GM21381 (cell line): ENCODE measurements around the gene IPO11.

Experiments
- ATAC-seq: cut with Tn5 transposase; IDR thresholded peaks from one replicate; pipeline ENCODE4 v1.9.1; 2021; ENCODE audit warnings: mild to moderate bottlenecking, moderate library complexity; ENCODE audit not compliant: unreplicated experiment

The IPO11 gene

DNA sequence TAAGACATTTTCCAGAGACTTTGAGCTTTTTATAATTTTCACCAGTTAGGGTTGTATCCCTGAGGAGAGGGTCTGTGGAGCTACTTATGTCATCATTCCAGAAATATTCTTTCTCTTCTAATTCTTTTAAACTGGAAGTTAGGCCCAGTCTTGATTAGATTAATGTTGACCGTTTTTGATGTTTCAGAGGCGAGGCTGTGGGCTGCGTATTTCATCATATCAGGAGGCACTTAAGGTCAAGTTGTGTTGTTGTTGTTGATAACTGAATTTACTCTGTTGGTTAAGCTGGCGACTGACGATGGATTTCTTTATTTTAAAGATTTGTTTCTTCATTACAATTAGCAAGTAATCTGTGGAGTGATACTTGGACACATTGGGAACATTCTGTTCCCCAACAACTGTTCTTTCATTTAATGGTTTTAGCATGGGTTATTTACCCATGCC is 20.1 kb downstream of the IPO11 start:
- ATAC-seq = no peak

DNA sequence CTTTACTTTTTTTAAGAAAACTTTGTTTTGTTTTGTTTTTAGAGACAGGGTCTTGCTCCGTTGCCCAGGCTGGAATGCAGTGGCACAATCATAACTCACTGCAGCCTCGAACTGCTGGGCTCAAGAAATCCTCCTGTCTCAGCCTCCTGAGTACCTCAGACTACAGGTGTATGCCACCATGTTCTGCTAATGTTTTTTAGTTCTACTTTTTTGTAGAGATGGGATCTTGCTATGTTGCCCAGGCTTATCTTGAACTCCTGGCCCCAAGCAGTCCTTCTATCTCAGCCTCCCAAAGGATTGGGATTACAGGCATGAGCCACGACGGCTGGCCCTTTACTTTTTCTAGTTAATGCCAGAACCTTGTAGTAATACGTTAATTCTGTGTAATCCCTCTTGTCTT is 36.0 kb downstream of the IPO11 start:
- ATAC-seq = no peak

DNA sequence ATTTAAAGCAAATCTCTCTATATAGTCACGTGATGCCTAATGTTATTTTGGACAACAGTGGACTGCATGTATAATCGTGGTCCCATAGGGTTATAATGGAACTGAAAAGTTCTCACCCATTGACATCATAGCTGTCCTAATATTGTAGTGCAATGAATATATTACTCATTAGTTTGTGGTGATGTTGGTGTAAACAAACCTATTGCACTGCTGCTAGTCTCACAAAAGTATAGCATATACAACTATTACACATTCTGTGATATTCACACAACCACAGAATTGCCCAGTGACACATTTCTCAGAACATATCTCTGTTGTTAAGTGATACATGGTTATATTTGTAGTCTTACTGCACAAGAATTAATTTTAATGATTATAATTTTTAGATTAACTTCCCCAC is 37.7 kb downstream of the IPO11 start:
- no peak for ATAC-seq

DNA sequence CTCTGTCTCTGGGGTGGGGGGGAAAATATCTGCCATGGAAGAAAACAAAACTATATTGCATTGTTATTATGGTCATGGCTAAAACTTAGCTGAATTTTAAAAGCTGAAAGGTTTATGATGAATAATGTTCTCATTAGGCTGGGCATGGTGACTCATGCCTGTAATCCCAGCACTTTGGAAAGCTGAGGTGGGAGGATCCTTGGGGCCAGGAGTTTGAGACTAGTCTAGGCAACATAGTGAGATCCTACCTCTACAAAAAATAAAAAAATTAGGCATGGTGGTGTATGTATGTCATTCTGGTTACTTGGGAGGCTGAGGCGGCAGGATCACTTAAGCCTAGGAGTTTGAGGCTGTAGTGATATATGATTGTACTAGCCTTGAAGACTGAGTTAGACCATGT is 44.5 kb downstream of the IPO11 start:
- ATAC-seq = no peak

GRCh38 chr5:62460578-62460983 is 48.0 kb downstream of the IPO11 start:
- peak; percentile 81 for ATAC-seq

DNA sequence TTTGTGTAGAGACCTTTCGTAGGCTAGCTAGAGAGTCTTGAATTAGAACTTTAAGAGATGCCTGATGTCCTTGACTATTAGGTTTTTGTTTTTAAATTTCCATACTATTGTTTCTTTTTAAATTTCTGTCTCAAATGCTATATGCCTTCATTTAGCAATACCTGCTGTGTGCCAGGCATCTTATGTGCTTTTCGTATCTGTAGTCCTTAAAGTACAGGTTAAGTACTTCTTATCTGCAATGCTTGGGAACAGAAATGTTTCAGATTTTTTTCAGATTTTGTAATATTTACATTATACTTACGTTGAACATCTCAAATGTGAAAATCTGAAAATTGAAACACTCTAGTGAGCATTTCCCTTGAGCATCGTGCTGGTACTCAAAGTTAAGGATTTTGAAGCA is 49.0 kb downstream of the IPO11 start:
- no peak for ATAC-seq

- ATAC-seq = no peak
These were observed 53.7 kb downstream of the IPO11 start for GRCh38 chr5:62465985-62466925.

DNA sequence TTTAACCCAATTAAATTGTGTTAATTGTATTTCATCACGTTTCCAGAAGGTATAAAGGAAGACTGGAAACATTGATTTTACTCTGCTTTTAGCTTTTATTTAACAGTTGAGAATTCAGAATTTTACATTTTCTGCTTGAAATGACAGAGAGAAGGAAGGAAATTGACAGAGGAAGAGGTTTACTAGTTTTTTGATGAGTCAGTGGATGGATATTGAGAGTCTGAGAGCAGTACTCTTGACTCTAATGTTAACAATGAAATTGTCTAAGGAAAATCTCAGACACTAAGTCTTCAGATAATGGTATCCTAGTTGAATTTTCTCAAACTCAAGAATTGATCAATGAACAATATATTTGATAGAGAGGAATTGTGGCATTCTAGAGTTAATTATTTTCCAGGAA is 60.6 kb downstream of the IPO11 start:
- no peak for ATAC-seq

GRCh38 chr5:62475072-62475471 is 62.5 kb downstream of the IPO11 start:
- ATAC-seq = no peak

- ATAC-seq = no peak
These were observed 65.2 kb downstream of the IPO11 start for GRCh38 chr5:62477801-62478200.

- no peak for ATAC-seq
These were observed 71.0 kb downstream of the IPO11 start for GRCh38 chr5:62483556-62483955.

GRCh38 chr5:62486672-62487071 is 74.1 kb downstream of the IPO11 start:
- ATAC-seq = no peak

DNA sequence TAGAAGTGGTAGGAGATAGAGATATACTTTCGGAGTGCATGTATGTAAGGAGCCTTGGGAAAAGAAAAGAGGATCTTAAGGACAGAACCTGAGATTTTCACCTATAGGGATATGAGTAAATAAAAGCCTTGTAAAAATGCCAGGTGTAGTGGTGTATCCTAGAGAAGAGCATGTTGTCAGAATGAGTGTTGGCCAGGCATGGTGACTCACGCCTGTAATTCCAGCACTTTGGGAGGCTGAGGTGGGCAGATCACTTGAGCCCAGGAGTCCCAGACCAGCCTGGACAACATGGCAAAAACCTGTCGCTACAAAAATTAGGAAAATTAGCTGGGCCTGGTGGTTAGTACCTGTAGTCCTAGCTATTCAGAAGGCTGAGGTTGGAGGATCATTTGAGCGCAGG is 76.0 kb downstream of the IPO11 start:
- no peak for ATAC-seq

- no peak for ATAC-seq
These were observed 76.9 kb downstream of the IPO11 start for GRCh38 chr5:62489471-62489870.

- ATAC-seq = no peak
These were observed 82.2 kb downstream of the IPO11 start for GRCh38 chr5:62494772-62495171.

DNA sequence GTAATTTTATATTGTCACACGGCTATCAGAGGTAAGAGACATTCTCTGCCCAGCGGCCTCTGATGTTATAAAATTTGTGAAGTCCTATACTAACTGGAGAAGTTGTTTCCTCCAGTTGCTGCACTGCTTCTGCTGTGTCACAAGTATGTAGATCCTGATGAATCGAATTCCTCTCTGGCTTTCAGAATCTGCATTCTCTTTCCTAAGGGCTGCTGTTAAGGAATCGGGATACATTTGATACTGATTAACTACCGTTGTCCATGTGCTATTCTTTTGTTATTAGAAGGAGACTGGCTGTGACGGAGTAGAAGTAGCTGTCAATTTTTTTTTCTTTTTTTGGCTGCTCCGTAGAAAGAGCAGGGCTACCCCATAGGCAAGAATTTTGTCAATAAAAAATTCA is 84.3 kb downstream of the IPO11 start:
- no peak for ATAC-seq

DNA sequence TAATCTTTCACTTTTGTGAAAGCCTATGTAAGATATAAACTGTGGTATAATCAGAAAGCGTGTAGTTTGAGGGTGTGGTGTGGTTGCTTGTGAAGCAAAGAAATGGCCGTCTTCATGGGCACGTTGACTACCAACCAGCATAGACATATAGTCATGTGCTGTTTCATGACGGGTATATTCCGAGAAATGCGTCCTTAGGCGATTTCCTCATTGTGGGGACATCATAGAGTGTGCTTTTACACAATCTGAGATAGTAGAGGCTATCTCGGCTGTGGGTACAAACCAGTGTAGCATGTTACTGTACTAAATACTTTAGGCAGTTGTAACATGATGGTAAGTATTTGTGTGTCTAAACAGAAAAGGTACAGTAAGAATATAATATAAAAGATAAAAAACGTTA is 86.4 kb downstream of the IPO11 start:
- no peak for ATAC-seq

- ATAC-seq = no peak
These were observed 87.2 kb downstream of the IPO11 start for GRCh38 chr5:62499756-62500155.

GRCh38 chr5:62502456-62503101 is 90.0 kb downstream of the IPO11 start:
- no peak for ATAC-seq

- no peak for ATAC-seq
These were observed 91.6 kb downstream of the IPO11 start for GRCh38 chr5:62504129-62504528.

DNA sequence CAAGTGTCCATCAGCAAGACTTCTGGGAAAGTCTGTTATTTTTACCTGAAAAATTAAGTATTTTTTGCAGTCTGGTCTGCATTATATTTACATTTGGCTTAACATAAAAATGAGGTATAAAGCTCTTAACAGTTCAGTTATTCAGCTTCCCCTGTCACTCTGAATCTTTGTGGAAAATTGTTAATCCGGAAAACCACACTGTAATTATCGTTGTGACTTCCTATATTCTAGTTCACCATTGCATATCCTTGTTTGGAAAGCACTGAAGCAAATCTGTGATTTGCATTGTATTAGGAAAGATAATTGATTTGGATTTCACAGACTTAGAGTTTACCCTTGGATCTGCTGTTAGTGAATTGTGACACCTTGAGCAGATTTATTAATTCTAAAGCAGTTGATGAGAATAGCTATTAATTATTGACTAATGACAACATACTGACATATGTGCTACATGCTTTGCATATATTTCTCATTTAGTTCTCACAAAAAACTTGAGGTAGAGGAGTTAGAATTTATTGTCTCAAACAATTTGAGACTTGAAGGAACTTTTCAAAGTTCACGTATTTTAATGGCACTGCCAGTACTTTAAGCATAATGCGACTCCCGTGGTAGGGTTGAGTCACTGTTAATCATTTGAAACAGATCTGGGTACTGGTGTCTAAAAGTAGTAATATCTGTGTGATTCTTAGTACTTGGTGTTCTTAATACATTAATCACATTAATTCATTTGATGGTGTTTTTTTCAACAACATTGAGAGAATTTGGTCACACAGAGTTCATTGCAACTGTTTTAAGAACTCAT is 94.3 kb downstream of the IPO11 start:
- no peak for ATAC-seq
